GM06990 (cell line): ENCODE data around the gene SLC25A3.

Experiments
- DNase-seq: peaks from one replicate; pipeline ENCODE4 v3.0.0-alpha.2; 2011; ENCODE audit not compliant: insufficient read length; ENCODE audit errors: extremely low read depth
- H3K27me3 ChIP-seq: replicated peaks from 2 replicates; pipeline ENCODE4 v1.6.0; 2011; ENCODE audit warnings: low read length; ENCODE audit not compliant: control insufficient read depth, insufficient read depth
- H3K36me3 ChIP-seq: 2 replicates; pipeline ENCODE4 v1.5.1; 2011; ENCODE audit warnings: low read length; ENCODE audit not compliant: control insufficient read depth, insufficient read depth
- H3K4me3 ChIP-seq: replicated peaks from 2 replicates; pipeline ENCODE4 v1.5.1; 2011; ENCODE audit warnings: low read depth, mild to moderate bottlenecking, control low read depth, low read length
- TF ChIP-seq, protein P1 (sequence below): IDR thresholded peaks from 2 replicates; pipeline ENCODE4 v1.5.1; 2011; ENCODE audit warnings: low read length, control low read depth, mild to moderate bottlenecking, inconsistent platforms; ENCODE audit not compliant: insufficient read depth, poor library complexity, severe bottlenecking

The SLC25A3 gene

DNA sequence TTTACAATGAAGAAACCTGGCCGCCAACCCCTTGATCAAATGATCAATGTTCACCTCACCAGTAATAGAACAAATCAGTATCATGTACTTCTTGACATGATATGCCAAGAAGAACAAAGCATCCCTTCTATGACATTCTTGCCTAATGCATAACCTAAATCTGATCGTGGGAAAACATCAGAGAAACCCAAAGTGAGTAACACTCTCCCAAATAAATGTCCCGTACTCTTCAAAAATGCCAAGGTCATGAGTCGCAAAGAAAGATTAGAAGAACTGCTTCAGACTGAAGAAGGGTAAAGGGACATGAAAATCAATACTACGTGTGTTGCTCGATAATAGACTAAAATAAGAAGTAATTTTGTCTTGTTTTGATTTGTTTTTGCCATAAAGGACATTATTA is 11.4 kb upstream of the SLC25A3 start:
- TF ChIP-seq, protein P1, sequence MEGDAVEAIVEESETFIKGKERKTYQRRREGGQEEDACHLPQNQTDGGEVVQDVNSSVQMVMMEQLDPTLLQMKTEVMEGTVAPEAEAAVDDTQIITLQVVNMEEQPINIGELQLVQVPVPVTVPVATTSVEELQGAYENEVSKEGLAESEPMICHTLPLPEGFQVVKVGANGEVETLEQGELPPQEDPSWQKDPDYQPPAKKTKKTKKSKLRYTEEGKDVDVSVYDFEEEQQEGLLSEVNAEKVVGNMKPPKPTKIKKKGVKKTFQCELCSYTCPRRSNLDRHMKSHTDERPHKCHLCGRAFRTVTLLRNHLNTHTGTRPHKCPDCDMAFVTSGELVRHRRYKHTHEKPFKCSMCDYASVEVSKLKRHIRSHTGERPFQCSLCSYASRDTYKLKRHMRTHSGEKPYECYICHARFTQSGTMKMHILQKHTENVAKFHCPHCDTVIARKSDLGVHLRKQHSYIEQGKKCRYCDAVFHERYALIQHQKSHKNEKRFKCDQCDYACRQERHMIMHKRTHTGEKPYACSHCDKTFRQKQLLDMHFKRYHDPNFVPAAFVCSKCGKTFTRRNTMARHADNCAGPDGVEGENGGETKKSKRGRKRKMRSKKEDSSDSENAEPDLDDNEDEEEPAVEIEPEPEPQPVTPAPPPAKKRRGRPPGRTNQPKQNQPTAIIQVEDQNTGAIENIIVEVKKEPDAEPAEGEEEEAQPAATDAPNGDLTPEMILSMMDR: no peak
- Histone ChIP-seq H3K27me3 (no peaks in the 10 kb centered on the region), H3K36me3 (no peaks in the 10 kb centered on the region), H3K4me3 (no peak overlapping the region)
- DNase-seq: no peak

DNA sequence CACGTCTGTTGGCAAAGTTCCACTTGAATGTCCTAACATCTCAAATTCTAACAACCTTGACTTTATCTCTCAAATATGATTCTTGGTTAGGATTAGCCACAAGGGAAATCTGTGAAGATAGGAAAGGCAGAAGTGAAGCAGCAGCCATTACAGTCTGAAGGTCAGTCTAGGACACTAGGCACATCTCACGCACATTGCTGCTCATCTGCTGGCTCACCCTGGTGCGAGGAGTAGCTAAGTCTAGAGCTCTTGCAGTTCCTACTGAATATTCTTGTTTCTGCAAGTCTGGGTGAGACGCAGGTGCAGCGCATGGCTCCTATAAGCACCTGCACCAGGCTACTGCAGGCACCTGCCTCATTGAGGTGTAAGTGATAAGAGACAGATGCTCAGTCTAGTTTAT is 6.4 kb upstream of the SLC25A3 start:
- DNase-seq: no peak

DNA sequence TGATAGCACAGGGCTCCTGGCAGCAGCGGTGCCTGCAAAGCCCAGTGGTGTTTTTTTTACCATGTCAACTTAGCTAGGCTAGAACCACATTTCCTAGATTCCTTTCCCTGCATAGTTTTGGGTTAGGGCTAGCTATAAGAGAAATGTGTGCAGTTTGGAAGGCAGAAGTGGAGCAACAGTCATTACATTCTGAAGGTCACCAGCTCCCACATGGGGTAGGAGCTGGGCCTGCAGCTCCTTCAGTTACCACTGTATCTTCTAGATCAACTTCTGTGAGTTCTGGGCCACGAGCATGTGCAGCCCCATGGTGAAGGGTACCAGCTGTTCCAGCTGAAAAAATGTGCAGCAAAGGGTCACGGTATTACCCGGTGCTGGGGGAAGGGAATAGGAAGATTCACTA is 2.3 kb upstream of the SLC25A3 start:
- DNase-seq: no peak
- TF ChIP-seq, protein P1: no peak
- no peak overlapping the region for H3K4me3 ChIP-seq

More for the DNA sequence above, 6.4 kb upstream of the SLC25A3 start:
- TF ChIP-seq, protein P1: no peak
- Histone ChIP-seq H3K27me3 (no peaks in the 10 kb centered on the region), H3K4me3 (no peak overlapping the region), H3K36me3 (no peaks in the 10 kb centered on the region)

DNA sequence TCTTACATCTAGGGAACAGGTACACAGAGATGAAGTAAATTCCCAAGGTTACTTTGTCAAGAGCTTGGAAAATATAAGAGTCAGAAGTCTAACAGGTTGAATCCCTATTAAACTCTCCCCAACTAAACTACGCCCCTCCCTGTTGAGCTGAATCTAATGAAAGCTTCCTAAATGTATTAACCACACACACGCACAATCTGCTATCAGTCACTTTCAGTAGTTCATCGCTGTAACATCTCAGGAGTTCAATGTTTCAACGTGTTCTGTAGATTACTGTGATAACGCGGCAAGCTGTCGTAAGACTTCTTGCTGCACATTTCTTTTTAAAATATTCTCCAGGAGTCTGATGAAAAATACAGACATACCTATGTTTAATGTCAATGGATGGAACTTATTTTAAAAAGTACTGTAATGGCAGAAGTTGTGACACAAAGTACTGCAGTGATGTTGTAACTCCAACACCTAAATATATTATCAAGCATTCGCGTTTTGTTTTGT is 612 bp upstream of the SLC25A3 start:
- DNase-seq: no peak
- Histone ChIP-seq H3K27me3 (no peaks in the 10 kb centered on the region), H3K4me3 (peak overlapping the region; percentile 59), H3K36me3 (peaks cover 5% of the 10 kb centered on the region)
- TF ChIP-seq, protein P1: no peak

More for the DNA sequence above, 2.3 kb upstream of the SLC25A3 start:
- Histone ChIP-seq H3K36me3 (no peaks in the 10 kb centered on the region; the same call in 1 of the 2 replicates), H3K27me3 (no peaks in the 10 kb centered on the region)

DNA sequence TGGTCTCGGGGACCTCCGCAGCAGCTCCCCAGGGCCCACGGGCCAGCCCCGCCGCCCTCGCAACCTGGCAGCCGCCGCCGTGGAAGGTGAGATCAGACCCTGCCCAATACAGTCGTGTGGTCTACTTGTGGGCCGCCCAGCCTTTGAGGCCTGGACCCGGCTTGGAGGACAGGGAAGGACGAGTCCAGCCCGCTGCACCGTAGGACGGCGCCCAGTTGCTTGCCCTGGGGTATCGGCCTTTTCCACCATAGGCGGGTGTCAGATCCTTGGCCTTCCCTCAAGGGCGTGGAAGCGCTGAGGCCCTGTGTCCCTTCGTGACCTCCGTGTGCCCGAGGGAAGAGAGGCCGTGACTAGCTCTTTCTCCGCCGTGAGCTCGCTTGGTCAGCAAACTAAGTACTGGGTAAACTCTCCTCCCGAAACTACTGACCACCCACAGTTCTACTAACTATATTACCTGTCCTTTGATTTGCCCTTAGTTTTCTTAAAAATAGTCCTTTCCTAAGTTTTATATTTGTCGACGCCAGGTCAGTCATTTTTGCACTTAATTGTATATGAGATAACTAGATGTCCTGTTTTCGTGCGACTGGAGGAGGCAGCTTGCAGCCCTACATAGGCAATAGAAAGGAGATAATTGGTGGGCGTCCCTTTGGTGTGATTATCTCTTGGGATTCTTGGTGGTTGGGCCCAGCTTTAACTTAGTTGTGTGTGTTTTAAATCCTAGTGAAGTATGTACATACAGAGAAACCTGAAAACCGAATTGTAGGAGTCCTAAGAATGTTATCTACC is 757 bp downstream of the SLC25A3 start:
- peaks cover 5% of the 10 kb centered on the region for H3K36me3 ChIP-seq
- DNase-seq: no peak
- no peaks in the 10 kb centered on the region for H3K27me3 ChIP-seq
- TF ChIP-seq, protein P1: no peak
- H3K4me3 ChIP-seq: peak overlapping the region; percentile 99
